Left colon (tissue), 2 donors: ENCODE results near the gene ATXN7L3B. TPM values are rescaled to one million over a fixed set of nuclear protein-coding genes. Genes with fewer than 3 reads are reported as not detected.
"Not testable (repeated sequence)": the region's sequence is repeated elsewhere in the genome, so short reads cannot be mapped to it uniquely, and the experiment has no call there.

Source experiments
- ATAC-seq: fragments of 200-7000 bp; cut with Tn5 transposase; one replicate; pipeline ENCODE4 v1.9.1; 2020; ENCODE audit warnings: mild to moderate bottlenecking, moderate library complexity
- DNase-seq, 2 donors: peaks; one replicate each; pipeline ENCODE4 v3.0.0-alpha.2; 2020
- intact Hi-C, 2 donors: fragments of 100-400 bp; cut with DNase I in 1 of 2; cut with micrococcal nuclease in 1 of 2; formaldehyde crosslinking; loops; one replicate each; pipeline versions ENCODE4 v1.11.2 to v1.14.0; 2022; cut with DNase I, micrococcal nuclease
- long read RNA-seq: library from polyadenylated mRNA; unstranded; transcript quantifications from one replicate; pipeline ENCODE4 v2.0.0, GENCODE V29; 2021
- total RNA-seq, 2 donors: library from RNA; stranded (reverse); fragmentation: NEBNext Ultra II Directional; extraction: Animal tissue kit (Norgen Biotek cat#: 25700); gene quantifications; one replicate each; pipeline ENCODE4 v1.2.1, GENCODE V29; 2021
- donor health status: DM: no; HTN: no; CAD: no.
- donor health status: DM: yes; HTN: yes; CAD: no.

The ATXN7L3B gene
- total RNA-seq: 10 to 100 TPM; 27.7 to 33.1 TPM
- long read RNA-seq, full-length matches to known transcripts: 103 of 103 reads
- long read RNA-seq, partial matches to known transcripts: 0 of 103 reads
- long read RNA-seq, other reads (novel, unspliced or antisense): 0 of 103 reads

GRCh38 chr12:74537707-74538385 is at the start of gene ATXN7L3B:
TSS of gene ATXN7L3B (plus strand) at chr12:74537835. CDS start at chr12:74538113, 278 bp downstream.
- ATAC-seq: peak; percentile 99
- intact Hi-C loops: no loop called here
- DNase-seq: peak; percentile 92 to 95

DNA sequence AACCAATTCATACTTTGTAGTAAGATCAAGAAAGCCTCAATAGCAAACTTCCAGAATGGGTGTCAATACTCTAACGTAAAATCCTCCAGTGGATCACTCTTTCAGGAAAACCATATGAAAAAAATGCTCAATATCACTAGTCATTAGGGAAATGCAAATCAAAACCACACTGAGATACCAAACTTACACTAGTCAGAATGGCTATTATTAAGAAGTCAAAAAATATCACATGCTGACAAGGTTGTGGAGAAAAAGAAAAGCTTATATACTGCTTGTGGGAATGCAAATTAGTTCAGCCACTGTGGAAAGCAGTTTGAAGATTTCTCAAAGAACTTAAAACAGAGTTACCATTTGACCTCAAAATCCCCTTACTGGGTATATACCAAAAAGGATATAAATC is 49.5 kb upstream of the ATXN7L3B start:
- intact Hi-C loops: no loop called here
- no peak for DNase-seq
- no peak for ATAC-seq

- DNase-seq (no peak), ATAC-seq (no peak)
- intact Hi-C loops: no loop called here
These were observed 48.1 kb upstream of the ATXN7L3B start for GRCh38 chr12:74489543-74489942.

DNA sequence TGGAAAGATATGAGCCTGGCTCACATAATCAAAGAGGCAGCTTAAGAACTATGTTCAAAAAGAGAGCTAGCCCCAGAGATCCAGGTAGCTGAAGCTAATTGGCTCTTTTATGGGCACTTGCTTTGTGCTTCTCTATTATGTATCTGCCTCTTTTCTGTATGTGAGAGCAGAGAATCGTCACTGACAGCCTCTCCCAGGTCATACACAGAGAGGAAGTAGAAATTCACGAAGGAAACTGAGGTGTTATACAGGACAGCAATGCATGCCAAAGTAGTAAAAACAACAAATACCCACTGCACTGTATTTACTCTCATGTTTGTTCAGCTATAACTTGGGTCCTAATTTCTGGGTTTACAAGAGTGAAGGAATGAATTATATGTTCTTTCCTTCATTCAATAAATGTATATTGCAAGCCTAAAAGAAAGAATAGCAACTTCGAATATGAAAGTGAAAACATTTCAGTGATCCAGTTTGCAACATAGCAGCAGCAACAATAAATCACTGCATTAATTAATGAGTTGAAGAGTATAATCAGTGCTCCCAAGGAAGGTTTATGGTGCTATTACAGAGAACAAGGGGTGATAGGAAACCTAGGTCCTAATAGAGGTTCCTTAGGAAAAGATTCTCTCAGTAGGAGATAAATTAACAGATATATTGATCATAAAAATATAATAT is 47.1 kb upstream of the ATXN7L3B start:
- no peak for DNase-seq
- ATAC-seq: peak; percentile 40
- intact Hi-C loops: no loop called here

DNA sequence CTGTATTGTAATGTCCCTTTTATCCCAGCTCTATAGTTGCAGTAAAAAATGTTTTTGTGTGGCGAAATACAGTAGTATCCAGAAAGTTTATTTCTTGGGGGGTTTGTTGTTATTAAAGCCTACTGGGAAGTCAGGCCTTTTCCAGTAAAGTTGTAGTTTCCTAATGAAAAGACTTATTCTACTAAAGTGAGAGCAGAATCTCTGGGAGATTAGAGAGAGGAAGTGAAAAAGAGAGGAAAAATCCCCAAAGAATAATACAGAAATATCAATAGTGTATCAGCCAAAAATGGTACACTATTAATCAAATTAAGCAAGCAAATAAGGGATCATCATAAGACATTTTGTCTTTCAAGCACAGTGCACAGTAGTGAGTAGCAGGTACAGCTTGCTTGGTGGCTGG is 46.3 kb upstream of the ATXN7L3B start:
- intact Hi-C loops: no loop called here
- DNase-seq: no peak
- ATAC-seq: no peak

- no peak for DNase-seq
- intact Hi-C loops: no loop called here
- no peak for ATAC-seq
These were observed 38.4 kb upstream of the ATXN7L3B start for GRCh38 chr12:74499192-74499591.

GRCh38 chr12:74508873-74509657 is 28.6 kb upstream of the ATXN7L3B start:
- ATAC-seq, DNase-seq, intact Hi-C loops: not testable (repeated sequence)

DNA sequence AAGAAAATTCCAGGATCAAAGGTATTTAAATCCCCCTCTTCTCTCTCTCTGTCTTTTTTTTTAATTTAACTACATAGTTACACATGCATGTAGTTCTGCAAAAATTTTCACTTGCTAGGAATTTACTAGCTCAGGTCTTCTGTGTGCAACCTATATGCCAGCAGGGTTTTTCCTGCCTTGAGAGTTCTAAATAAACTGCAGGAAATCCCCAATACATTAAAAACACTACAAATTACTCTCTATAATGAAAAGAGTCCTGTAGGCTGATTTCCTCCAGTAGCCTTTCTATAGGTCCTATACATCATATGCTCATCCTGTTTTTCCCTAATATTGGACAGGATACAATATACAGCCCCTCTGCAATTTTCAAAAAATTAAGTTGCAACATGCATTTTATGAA is 27.7 kb upstream of the ATXN7L3B start:
- ATAC-seq: no peak
- intact Hi-C loops: no loop called here
- DNase-seq: no peak

GRCh38 chr12:74514098-74514872 is 23.4 kb upstream of the ATXN7L3B start:
- ATAC-seq: no peak
- DNase-seq: no peak
- intact Hi-C loops: no loop called here

GRCh38 chr12:74515849-74516248 is 21.8 kb upstream of the ATXN7L3B start:
- no peak for DNase-seq
- ATAC-seq: no peak
- intact Hi-C loops: no loop called here

GRCh38 chr12:74526535-74526934 is 11.1 kb upstream of the ATXN7L3B start:
- intact Hi-C loops: no loop called here
- DNase-seq: no peak
- no peak for ATAC-seq

GRCh38 chr12:74527491-74527890 is 10.1 kb upstream of the ATXN7L3B start:
- intact Hi-C loops: no loop called here
- DNase-seq (no peak), ATAC-seq (no peak)

GRCh38 chr12:74530676-74531075 is 7.0 kb upstream of the ATXN7L3B start:
- DNase-seq: no peak
- no peak for ATAC-seq
- intact Hi-C loops: no loop called here

DNA sequence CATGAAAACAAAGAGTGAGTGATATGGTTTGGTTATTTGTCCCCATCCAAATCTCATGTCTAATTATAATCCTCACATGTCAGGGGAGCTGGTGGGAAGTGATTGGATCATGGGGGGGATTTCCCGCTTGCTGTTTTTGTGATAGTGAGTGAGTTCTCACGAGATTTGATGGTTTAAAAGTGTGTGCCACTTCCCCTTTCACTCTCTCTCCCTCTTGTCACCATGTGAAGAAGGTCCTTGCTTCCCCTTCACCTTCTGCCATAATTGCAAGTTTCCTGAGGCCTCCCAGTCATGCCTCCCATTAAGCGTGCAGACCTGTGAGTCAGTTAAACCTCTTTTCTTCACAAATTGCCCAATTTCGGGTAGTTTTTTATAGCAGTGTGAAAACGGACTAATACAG is 2.1 kb upstream of the ATXN7L3B start:
- intact Hi-C loops: no loop called here
- DNase-seq (no peak), ATAC-seq (no peak)

- intact Hi-C loops: no loop called here
- DNase-seq (no peak), ATAC-seq (peak; percentile 38)
These were observed 419 bp upstream of the ATXN7L3B start for GRCh38 chr12:74537126-74537706.

DNA sequence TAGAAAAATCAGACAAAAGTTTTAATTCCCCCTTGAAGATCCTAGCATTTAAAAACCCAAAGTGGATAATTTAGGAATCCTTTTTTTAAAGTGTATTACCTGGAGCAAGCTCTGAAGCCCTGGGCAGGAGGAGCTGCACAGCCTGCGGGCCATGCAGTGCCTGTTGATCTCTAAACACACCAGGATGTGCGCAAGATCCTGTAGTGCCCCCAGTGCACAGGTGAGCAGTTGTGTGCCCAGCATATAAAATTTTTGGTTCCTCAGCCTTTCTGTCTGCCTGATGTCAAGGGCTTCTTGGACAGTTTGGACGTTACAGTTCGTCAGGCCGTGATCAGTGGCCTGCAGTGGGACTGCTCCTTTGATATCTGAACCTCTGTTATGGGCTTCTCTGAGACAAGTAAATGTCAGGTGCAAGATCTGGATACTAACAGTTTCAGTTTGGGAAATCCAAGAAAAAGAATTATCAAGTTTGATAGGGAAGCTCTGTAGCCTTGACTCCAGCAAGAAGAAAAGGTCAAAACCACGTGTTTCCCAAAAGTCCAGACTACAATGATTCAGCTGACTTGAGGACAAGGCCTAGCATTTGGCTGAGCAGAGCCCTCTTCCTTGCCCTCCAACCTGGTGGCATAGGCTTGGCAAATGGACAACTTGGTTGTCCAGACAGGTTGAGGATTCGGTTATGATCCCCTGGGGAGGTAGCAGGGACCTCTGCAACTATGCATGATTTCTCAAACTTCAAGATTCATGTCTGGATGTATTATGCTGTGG is 1.0 kb downstream of the ATXN7L3B start:
- DNase-seq (peak; percentile 28 to 41), ATAC-seq (peak; percentile 49)
- intact Hi-C loops: no loop called here

GRCh38 chr12:74539261-74539660 is 1.6 kb downstream of the ATXN7L3B start:
- intact Hi-C loops: no loop called here
- no peak for ATAC-seq
- DNase-seq: no peak
